Skeletal muscle satellite cell (primary cell): Measurements from ENCODE around the gene VGLL4.
"Not testable (repeated sequence)": the region's sequence is repeated elsewhere in the genome, so short reads cannot be mapped to it uniquely, and the experiment has no call there.

Experiments
- H3K27me3 ChIP-seq: 2 replicates; pipeline ENCODE4 v1.7.0; 2013; ENCODE audit warnings: low read length; ENCODE audit not compliant: control insufficient read depth, insufficient read depth
- H3K36me3 ChIP-seq: 2 replicates; pipeline ENCODE4 v1.7.0; 2013; ENCODE audit warnings: mild to moderate bottlenecking, control low read depth, low read length; ENCODE audit not compliant: insufficient read depth
- H3K4me1 ChIP-seq: 2 replicates; pipeline ENCODE4 v1.7.0; 2013; ENCODE audit warnings: low read length; ENCODE audit not compliant: control insufficient read depth, insufficient read depth
- H3K4me2 ChIP-seq: 2 replicates; pipeline ENCODE4 v1.7.0; 2013; ENCODE audit warnings: mild to moderate bottlenecking, low read length
- H3K4me3 ChIP-seq: 2 replicates; pipeline ENCODE4 v1.7.0; 2013; ENCODE audit warnings: low read length
- H3K9ac ChIP-seq: 2 replicates; pipeline ENCODE4 v1.7.0; 2013; ENCODE audit warnings: mild to moderate bottlenecking, low read depth, low read length, moderate library complexity
- H3K9me3 ChIP-seq: replicated peaks from 2 replicates; pipeline ENCODE4 v1.7.0; 2013; ENCODE audit warnings: mild to moderate bottlenecking, control low read depth, low read length

VGLL4 gene

DNA sequence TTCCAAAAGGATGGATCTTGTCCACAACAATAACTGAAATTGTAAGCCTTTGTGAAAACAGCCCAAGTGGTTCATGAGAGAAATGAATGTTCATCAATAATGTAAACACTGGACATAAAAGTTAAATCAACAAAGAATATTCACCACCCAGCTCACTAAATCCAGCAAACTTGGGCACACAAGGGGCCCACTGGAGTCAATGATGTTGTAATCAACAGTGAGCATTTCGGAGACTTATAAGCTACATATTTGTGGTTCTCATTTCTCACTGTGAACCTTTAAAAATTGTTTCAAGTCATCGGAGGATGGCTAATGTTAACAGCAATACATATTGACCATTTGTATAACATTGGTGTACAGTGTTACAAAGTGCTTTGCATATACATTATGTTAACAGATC lies 63.1 kb downstream of the VGLL4 start:
- H3K4me2 ChIP-seq, result no peak overlapping the region
- H3K27me3 ChIP-seq, result no peaks in the 10 kb centered on the region
- no peak overlapping the region for H3K9ac ChIP-seq
- H3K4me3 ChIP-seq, result no peak overlapping the region
- H3K36me3 ChIP-seq, result peaks cover 5% of the 10 kb centered on the region
- no peaks in the 10 kb centered on the region for H3K9me3 ChIP-seq
- H3K4me1 ChIP-seq, result peaks cover 60% of the 10 kb centered on the region

DNA sequence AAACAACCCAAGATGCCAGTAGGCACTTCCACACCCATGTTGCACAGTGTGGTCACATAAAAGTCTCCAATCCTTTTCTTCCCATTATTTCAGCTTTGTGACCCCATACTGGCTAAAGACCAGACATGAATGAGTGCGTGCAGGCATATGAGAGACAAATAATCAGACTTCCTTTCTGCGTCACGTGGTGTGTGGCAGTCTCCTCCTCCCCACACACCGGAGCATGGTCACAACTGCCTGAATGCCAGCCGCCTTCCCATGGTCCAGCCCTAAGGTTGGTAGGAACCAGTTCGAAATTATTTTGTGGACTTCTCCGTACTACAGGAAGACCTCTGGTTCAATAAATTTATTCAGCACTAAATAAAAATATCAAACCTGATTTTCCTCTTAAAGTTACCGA lies 65.5 kb downstream of the VGLL4 start:
- Histone ChIP-seq H3K36me3 (peaks cover 26% of the 10 kb centered on the region), H3K9me3 (no peaks in the 10 kb centered on the region), H3K4me3 (no peak overlapping the region), H3K27me3 (no peaks in the 10 kb centered on the region), H3K4me1 (peaks cover 46% of the 10 kb centered on the region), H3K9ac (no peak overlapping the region), H3K4me2 (no peak overlapping the region)

DNA sequence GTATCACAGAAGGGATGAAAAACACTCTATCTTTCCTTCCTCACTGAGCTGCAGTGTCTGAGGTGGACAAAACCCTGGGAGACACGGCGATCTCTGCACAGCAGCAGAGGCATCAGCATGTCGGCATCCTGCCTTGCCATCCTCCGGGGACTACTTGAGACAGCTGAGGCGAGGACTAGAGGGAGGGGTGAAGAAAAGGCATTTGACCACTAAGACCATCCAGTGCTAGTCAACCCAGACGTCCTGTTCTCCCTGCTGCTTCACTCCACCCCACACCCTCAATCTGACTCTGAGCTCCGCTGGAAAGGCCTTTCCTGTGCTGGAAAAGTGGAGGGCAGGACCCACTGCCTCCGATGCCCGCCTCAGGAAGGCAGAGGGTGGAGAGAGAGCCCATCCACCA lies 67.3 kb downstream of the VGLL4 start:
- Histone ChIP-seq H3K9ac (peak overlapping the region; percentile 45), H3K9me3 (no peaks in the 10 kb centered on the region), H3K4me3 (no peak overlapping the region), H3K27me3 (no peaks in the 10 kb centered on the region), H3K4me2 (peak overlapping the region; percentile 61), H3K4me1 (peaks cover 33% of the 10 kb centered on the region), H3K36me3 (peaks cover 33% of the 10 kb centered on the region)

DNA sequence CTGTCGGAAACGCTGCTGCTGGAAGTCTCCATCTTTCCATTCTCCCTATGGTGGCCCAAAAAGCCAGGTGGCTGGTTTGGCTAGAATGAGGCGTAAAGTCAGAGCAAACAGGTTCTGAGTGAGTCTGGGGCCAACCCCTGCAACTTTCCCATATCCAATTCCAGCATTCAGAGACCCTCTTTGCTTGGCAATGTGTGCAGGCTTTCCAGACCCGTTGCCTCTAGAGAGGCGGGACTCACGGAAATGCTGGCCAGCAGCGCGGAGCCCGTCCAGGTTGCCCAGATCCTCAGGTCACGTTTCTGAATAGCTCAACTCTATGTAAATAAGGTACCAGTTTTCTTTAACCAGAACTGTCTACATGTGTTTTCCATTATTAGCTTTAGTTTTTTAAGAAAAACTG lies 68.0 kb downstream of the VGLL4 start:
- Histone ChIP-seq H3K4me1 (peaks cover 35% of the 10 kb centered on the region), H3K36me3 (peaks cover 33% of the 10 kb centered on the region), H3K4me2 (no peak overlapping the region), H3K9ac (peak overlapping the region; percentile 45), H3K27me3 (no peaks in the 10 kb centered on the region), H3K4me3 (no peak overlapping the region), H3K9me3 (no peaks in the 10 kb centered on the region)

DNA sequence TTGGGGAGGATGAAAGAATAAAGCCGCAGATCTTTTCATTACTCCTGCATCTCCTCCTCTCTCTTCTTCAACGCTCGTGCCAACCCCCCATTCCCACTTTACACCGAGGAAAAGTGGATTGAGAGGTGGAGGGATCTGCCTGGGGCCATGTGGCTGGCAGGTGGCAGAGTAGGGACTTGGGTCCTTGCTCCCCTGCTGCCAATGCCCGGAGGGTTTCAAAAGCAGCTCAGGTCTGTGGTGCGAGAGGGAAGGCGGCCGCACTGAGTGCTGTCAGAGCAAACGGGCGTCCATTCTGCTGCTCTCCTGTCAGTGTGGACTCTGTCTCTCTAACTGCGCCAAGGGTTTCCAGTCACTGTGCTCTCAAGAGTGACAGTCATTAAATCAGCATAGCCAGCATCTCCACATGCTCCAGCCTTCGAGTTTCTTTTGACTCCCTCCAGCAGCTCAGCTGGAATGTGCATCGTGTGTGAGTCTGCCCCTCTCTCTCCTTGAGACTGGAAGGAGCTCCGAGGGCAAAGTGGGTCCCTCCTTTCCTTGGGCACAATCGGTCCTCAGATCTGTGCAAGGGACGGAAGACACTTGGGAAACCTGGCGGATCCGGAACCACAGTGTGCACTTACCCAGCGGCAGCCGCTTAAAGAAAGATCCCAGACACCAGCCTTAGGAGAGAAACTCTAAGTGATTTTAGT lies 68.6 kb downstream of the VGLL4 start:
- H3K4me2 ChIP-seq, result no peak overlapping the region
- H3K27me3 ChIP-seq, result no peaks in the 10 kb centered on the region
- peaks cover 35% of the 10 kb centered on the region for H3K4me1 ChIP-seq
- H3K9ac ChIP-seq, result no peak overlapping the region
- no peak overlapping the region for H3K4me3 ChIP-seq
- no peaks in the 10 kb centered on the region for H3K9me3 ChIP-seq
- peaks cover 31% of the 10 kb centered on the region for H3K36me3 ChIP-seq

DNA sequence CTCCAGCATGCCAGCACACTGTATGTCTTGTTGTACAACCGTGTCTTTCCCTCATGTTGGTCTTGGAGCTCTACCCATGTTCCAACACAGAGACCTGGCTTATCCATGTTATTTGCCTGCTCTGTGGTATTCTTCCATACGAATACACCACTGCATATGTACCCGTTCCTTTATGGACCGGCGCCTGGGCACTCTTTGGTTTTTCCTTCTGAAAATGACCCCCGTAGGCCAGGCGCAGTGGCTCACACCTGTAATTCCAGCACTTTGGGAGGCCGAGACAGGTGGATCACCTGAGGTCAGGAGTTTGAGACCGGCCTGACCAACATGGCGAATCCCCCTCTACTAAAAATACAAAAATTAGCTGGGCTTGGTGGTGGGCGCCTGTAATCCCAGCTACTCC lies 71.1 kb downstream of the VGLL4 start:
- Histone ChIP-seq H3K36me3 (peaks cover 30% of the 10 kb centered on the region), H3K4me1 (peaks cover 57% of the 10 kb centered on the region)
- H3K27me3 ChIP-seq, H3K9ac ChIP-seq, H3K9me3 ChIP-seq, H3K4me3 ChIP-seq, H3K4me2 ChIP-seq: not testable (repeated sequence)

DNA sequence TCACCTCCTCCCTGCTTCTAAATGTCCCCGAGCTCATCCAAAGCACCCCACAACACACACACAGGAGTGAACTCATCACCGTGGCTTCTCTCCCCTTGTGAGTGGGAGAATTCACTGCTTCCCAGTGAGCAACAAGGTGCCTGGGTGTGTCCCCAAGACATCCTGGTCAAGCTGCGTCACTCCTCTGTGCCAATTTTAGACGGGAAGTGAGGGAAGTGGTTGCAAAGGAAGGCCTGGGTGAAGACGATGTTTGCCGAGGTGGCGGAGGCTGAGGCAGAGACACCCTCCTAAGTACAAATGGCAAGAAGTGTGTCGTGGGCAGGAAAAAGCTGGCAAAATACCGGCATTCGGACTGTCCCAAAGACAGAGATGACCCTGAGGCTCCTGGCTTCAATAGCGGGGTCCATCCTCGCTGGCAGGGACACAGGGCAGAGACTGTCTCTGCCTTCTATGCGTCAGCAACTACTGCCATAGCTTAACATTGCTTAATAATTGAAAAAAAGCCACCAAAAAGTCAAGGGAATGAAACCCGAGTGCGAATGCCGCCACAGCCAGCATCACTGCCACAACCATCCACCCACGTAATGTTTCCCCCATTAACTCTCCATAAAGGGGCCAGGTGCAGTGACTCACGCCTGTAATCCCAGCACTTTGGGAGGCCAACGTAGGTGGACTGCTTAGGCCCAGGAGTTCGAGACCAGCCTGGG lies 72.8 kb downstream of the VGLL4 start:
- H3K4me2 ChIP-seq, result peak overlapping the region; percentile 34
- H3K36me3 ChIP-seq, result peaks cover 47% of the 10 kb centered on the region
- no peaks in the 10 kb centered on the region for H3K27me3 ChIP-seq
- H3K9ac ChIP-seq, result peak overlapping the region; percentile 88
- H3K4me1 ChIP-seq, result peaks cover 60% of the 10 kb centered on the region
- no peaks in the 10 kb centered on the region for H3K9me3 ChIP-seq
- H3K4me3 ChIP-seq, result no peak overlapping the region

DNA sequence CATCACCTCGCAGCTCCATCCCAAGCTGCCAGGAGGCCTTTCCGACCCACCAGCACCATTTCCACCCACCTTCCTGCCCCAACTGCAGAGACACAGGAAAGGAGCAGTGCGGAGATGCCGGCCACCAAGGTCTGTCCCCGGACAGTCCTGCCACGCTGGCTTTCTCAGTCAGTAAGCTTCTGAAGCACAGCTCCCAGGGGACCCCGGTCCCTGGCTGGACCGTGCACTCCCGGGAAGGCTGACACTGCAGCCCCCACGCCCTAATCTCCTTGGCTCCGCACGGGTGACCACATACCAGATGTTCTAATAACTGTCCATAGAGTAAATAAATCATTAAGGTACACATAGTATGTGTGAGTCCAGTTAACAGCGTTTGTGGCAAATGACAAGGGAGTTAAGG lies 73.5 kb downstream of the VGLL4 start:
- H3K4me1 ChIP-seq, result peaks cover 57% of the 10 kb centered on the region
- no peak overlapping the region for H3K4me3 ChIP-seq

DNA sequence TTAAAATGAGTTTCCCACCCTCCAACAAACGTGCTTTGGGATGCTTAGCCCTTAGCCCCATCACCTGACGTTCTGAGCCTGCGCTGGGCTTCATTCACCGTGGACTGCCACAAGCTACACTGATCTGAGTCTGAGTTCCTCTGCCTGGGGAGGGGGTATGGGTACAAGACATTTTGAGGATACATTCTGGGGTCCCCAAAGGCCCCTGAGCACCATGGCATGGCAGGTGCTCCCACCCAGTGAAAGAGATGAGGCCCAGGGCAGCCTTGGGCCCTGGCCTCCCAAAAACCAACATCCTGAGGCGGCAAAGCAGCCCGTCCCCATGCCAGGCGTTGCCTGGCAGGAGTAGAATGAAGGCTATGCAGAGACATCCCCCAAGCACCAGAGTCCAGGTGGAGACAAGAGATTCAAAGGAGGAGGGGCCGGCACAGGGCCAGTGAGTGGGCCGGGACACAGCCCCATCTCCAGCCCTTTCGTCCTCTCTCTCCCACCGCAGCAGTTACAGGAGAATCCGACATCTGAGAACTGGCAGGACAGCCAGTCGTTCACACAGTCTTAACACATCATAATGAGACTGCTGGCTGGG lies 74.5 kb downstream of the VGLL4 start:
- Histone ChIP-seq H3K4me3 (peak overlapping the region; percentile 46), H3K36me3 (peaks cover 45% of the 10 kb centered on the region), H3K9ac (peak overlapping the region; percentile 88)

More for the DNA sequence above, 73.5 kb downstream of the VGLL4 start:
- peaks cover 49% of the 10 kb centered on the region for H3K36me3 ChIP-seq
- H3K9ac ChIP-seq, result peak overlapping the region; percentile 88
- no peaks in the 10 kb centered on the region for H3K9me3 ChIP-seq
- H3K4me2 ChIP-seq, result peak overlapping the region; percentile 34
- no peaks in the 10 kb centered on the region for H3K27me3 ChIP-seq

DNA sequence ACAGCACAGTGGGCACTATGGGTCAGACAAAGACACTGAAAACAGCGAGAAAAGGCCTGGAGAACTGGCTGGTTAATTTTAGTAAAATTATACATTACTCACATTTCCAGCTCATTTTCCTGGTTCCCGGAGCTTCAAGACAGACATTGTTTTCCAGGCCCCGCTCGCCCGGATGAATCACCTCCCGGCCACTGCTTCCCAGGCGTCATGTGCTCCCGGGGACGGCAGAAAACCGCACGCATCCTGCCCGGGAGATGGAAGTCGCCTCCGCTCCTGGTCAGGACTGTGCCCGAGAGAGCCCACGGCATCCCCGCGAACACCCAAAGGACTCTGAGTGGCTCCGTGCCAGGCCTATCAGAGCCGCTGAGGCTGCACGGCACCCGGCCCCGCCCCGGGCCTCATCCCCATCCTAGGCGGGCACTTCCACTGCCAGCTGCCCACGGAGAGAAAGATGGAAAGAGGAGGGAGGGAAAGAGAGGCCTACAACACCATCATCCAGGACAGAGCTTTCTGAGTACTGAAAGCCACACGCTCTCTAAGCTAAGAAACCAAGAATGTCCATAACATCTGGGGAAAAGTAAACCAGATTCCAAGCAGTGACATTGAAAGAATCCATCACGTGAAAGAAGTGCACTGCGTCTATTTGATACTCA lies 75.1 kb downstream of the VGLL4 start:
- Histone ChIP-seq H3K4me1 (peaks cover 57% of the 10 kb centered on the region), H3K4me3 (peak overlapping the region; percentile 62), H3K27me3 (no peaks in the 10 kb centered on the region), H3K9ac (peak overlapping the region; percentile 88), H3K9me3 (no peaks in the 10 kb centered on the region), H3K36me3 (peaks cover 46% of the 10 kb centered on the region), H3K4me2 (peak overlapping the region; percentile 82)

More for the DNA sequence above, 74.5 kb downstream of the VGLL4 start:
- H3K27me3 ChIP-seq, result no peaks in the 10 kb centered on the region
- H3K4me1 ChIP-seq, result peaks cover 57% of the 10 kb centered on the region
- peak overlapping the region; percentile 82 for H3K4me2 ChIP-seq
- H3K9me3 ChIP-seq, result no peaks in the 10 kb centered on the region
